GM18951 (cell line): ENCODE data around the gene SHF.
"Not testable (repeated sequence)": the region's sequence is repeated elsewhere in the genome, so short reads cannot be mapped to it uniquely, and the experiment has no call there.

ENCODE experiments used
- POLR2A ChIP-seq: IDR thresholded peaks from 4 replicates; pipeline ENCODE4 v1.6.1; 2011; ENCODE audit warnings: mild to moderate bottlenecking; ENCODE audit not compliant: insufficient read length, insufficient read depth; ENCODE audit errors: extremely low read depth
- in situ Hi-C: fragments of 300-500 bp; cut with MboI; formaldehyde crosslinking; loops from one replicate; pipeline ENCODE4 v1.12.0; 2022; ENCODE audit warnings: low sequenced_read_pairs, mixed read lengths, inconsistent platforms; ENCODE audit not compliant: unreplicated experiment

Gene SHF

DNA sequence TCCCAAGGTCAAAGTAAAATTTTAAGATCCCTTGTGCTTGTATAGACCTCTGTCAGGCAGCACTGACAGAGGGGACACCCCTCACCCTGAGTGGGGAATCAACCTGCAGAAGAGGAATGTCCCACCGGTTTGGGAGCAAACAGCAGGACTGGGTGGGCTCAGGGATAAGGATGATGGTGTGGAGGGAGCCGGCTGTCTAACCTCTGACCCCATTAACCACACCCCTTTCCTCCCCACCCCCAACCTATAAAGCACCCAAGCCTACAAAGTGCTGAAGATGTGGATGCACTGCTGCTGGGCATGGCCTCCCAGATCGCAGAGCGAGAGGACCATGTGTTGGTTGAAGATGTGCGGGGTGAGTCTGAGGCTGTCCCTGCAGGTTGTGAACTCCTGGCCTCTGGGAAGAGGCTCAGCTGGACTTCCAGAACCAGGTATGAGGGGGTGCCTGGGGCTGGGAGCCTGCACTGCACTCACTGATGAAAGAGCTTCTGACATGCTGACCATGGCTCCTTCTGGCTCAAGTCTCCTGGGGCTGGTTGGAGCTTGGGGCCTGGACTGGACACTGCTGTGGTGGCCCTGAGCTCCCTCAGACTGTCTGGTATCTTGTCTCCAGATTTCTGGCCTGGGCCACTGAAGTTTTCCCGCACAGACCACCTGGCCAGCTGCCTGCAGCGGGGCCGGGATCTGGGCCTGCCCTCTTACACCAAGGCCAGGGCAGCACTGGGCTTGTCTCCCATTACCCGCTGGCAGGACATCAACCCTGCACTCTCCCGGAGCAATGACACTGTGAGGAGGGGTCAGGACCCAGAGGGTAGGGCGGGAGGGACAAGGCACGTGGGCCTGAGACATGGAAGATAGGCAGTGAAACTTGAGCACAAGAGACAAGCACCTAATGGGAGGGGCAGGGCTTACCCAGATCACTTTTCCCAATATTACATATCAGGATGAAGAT is 48.7 kb downstream of the SHF start:
- in situ Hi-C loops = no loop called here
- TF ChIP-seq POLR2A = no peak

DNA sequence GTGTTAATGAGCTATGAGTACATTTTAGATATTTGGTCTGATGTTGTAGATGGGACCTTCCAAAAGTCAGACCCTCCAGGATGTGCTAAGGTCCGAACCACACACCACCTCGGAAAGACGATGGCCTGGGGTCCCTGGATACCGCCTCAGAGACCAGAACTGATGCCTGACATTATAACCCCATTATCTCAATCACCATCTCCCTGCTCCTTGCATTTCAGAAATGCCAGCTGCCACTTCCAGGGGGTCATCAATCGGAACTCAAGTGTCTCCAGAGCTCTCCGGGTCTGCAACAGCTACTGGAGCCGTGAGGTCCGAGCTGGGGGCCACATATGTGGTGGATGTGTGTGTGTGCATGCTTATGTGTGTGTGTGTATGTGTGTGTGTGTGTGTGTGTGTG is 50.1 kb downstream of the SHF start:
- in situ Hi-C loops = no loop called here
- no peak for TF ChIP-seq POLR2A

DNA sequence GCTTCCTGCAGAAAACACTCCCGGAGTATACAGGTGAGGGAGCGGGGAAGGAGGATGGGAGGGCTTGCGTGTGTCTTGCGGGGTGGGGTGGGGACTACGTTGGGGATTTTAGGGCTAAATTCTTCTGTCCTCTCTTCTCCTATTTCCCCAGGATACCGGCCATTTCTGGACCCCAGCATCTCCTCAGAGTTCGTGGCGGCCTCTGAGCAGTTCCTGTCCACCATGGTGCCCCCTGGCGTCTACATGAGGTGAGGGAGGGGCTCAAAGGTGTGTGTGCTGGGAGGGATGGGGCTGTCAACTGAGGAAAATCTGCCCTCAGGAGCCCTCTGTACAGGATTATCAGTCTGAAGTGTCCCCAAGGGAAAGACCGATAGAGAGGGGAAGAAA is 51.4 kb downstream of the SHF start:
- in situ Hi-C loops = no loop called here
- TF ChIP-seq POLR2A = no peak

DNA sequence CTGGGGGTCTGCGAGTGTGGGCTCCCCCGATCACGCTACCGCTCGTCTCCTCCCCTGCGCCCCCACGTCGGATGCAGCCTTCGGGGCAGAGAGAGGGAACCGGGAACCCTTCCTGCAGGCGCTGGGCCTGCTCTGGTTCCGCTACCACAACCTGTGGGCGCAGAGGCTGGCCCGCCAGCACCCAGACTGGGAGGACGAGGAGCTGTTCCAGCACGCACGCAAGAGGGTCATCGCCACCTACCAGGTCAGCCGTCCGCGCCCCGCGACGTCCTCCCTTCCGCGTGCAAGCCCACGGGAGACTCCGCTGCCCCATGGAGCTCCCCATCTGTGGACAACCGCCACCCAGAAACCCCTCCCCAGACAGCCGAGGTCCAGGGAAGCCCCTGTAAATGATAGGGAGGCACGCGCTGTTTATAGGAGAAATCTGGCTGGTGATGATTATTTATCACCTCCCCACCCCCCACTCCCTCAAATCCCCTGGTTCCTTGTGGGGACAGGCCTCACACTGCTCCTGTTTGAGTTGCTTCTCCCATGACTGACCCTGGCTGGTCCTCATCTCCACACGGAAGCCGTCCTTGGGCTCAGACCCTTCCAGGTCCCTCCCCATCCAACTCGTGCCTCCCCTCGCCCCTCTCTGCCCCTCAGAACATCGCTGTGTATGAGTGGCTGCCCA is 51.9 kb downstream of the SHF start:
- in situ Hi-C loops = not testable (repeated sequence)

DNA sequence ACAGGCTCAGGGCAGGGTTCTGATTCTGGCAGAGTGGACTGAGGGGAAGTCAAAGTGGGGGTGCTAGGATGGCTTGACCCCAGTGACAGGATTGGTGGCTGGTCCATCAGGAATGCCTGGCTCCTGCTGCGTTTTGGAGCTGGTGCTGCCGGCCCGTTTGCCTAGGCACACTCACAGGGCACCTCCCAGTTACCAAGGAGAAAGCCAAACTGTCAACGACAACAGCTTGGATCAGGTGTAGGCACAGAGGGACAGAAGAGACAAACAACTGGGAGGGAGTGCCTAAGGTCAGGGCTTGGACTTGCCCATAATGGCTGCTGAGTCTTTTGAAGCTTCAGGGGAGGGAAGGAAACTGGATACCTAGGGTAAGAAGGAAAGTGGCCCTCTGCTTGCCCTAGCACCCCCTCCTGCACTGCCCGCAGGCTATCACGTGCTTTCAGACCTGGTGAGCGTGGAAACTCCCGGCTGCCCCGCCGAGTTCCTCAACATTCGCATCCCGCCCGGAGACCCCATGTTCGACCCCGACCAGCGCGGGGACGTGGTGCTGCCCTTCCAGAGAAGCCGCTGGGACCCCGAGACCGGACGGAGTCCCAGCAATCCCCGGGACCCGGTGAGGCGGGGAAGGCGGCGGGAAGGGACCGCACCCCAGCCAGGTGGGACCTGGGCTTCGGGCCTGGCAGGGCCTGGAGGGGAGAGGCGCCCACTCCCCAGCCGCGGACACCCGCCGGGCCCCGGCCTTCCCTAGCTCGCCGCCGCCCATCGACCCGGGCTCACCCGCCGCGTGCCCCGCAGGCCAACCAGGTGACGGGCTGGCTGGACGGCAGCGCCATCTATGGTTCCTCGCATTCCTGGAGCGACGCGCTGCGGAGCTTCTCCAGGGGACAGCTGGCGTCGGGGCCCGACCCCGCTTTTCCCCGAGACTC is 52.8 kb downstream of the SHF start:
- in situ Hi-C loops = no loop called here
- no peak for TF ChIP-seq POLR2A

DNA sequence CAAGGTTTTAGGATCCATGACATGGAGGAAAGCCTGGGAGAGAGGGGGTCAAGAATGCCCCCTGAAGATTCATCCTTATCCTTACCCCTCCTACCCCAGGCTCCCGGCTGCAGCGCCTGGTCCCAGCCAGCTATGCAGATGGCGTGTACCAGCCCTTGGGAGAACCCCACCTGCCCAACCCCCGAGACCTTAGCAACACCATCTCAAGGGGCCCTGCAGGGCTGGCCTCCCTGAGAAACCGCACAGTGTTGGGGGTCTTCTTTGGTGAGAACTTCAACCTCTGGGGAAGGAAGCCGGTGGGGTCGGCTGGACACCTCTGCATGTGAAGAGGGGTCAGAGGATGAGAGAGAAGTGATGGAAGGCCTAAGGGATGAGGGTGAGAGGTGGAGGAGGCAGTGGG is 53.7 kb downstream of the SHF start:
- in situ Hi-C loops = no loop called here
- TF ChIP-seq POLR2A = no peak

DNA sequence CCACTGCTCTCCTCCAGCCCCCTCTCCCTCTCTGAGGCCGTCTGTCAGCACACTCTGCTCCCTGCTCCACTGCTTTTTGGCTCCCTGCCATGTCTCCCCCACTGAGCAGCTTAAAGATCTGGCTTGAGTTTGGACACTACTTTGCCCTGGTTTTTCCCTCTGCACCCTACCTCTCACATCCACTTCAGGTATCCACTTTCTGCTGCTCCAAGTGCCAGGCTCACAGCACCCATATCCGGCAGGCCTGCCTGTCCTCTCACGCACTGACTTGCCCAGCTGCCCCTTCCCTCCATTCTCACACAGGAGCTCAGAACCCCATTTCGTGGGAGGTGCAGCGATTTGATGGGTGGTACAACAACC is 54.2 kb downstream of the SHF start:
- in situ Hi-C loops = no loop called here
- no peak for TF ChIP-seq POLR2A

DNA sequence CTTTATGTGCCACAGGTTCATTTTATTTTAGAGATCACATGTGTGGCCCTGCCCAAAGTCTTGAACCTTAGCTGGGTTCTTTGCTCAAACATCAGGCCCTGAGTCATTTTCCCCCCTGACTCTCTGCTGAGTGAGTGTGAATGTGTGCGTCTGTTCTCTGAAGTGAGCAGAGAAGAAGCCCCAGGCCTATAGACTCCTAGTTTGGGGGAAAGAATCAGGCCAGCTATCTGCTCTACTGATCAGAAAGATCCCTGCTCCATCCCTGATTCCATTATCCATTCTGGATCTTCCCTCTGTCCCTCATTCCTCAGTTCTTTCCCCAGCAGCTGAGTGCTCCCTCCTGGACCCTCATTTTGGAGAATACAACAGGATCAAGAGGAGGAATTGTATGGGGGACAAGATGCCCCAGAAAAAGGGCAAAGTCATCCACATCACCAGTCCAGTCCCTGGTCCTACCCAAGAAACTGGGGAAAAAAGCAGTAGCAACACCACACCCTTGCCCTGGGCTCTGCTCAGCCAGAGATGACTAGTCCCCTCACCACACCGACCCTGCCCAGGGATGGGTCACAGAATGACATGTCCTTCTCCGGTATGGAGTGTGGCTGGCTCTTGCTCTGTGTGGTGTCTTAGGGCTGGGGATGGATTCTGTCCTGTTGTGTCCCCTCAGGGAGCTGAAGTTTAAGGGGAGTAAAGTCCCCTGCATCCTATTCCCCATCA is 54.8 kb downstream of the SHF start:
- in situ Hi-C loops = no loop called here
- TF ChIP-seq POLR2A = no peak

DNA sequence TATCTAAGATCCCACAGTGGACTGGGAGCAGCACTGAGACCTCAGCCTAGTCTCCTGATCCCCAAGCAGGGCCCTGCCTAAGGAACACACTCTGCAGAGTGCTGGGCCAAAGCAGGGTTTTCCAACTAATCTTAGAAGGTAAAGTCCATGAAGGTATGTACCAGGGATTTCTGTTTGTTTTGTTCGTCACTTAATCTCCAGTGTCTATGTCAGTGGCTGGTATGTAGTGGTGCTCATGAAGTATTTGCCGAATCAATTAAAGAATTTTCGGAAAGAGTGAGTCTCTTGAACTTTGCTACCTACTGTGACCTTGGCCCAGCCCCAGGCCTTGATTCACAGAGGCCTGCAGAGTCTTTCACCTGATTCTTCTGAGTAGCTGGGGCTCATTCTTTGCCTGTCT is 56.3 kb downstream of the SHF start:
- in situ Hi-C loops = no loop called here
- TF ChIP-seq POLR2A = no peak

DNA sequence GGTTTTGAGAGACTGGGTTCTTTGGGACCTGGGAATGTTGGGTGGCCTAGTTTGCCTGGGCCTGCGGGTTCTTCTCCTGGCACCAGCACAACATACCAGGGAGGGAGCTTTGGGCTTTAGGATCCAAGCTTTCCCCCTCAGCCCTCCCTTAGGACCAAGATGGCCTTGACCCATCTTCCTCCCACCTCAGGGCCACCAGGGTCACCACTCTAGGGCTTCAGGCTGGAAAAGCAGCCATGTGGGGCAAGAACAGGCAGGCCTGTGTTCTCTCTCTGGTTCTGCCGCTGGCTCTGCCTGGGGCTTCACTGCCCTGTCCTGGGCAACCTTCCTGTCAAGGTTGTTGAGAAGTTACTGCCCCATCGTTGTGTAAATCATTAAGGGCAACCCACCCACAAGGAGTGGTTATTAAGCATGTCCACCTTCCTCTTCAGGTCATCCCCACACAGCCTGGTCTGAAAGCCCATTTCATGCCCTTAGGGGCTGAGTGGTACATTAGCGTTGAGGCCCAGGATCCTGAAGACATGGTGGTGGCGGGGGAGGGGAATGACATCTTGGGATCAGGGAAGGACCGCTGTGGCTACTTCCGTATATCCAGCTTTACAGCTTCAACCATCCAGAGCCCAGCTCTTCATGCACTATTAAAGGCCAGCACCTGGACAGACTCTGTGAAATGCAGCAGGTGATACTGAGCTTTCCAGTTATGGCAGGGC is 57.3 kb downstream of the SHF start:
- in situ Hi-C loops = no loop called here
- TF ChIP-seq POLR2A = no peak

DNA sequence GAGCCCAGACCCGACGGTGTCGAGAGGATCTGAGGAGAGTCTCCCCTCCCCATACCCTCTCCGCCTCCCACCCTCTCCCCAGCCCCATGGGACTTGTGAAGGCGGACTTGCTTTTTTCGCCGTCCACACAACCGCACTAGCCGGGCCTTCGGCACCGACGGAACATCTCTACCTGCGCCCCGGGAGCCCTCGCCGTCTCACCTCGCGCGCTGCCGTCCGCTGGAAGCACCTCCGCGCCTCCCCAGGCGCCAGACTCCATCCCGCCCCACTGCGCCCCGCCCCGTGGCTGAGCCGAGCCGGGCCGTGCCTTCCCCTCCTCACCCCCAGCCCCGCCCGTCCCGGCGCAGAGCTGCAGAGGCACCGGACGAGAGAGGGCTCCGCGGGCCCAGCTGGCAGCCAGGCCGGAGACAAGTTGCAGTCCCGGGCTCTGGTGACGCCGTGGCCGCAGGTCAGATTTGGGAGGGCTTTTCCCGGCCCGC is 58.1 kb downstream of the SHF start, which contains the start of the genes DUOX1 and DUOXA1:
DUOX1 (plus strand) TSS at position 344 of the 479 bp plus-strand sequence. CDS start 1,973 bp downstream, outside the sequence.
DUOXA1 (minus strand) TSS at position 229 of the 479 bp plus-strand sequence. CDS start 6,865 bp downstream, outside the sequence.
- no peak for TF ChIP-seq POLR2A
- in situ Hi-C loops = no loop called here

DNA sequence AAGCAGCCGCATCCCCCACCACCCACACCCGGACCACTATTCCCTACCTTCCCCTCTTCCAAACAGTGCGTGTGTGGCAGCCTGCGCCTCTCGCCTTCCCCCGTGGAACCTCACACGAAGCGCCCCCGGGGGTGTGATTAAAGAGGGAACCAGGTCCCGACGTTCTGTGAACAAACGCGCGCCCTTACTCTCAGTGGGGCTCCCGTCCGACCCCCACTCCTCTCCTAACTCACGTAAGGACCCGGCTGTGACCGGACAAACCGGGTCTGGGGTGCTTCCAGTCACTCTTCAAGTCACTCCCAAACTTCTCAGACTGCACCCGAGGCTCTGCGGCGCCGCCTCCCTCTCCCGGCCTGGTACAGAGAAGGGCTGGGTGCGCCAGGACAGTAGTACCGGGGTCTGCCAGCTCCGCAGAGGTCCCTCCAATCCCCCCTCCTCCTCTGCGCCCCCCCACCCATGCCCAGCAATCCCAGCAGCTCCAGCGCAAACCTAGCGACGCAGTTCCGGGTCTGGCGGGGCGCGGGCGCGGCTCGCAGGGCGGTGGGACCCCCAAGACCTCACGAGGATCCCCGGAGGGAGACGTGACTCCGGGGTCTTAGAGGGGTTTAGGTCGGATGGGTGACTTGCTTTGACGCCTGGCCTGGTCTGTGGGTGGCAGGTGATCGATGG is 58.7 kb downstream of the SHF start:
- TF ChIP-seq POLR2A = no peak
- in situ Hi-C loops = no loop called here
